ENCODE data around the gene SIPA1L2.

SIPA1L2 gene

GRCh38 chr1:232657426-232658005 is 27.6 kb upstream of the SIPA1L2 start:
- no peak overlapping the region for H3K4me3 ChIP-seq (IDR thresholded peaks at IDR 0.05; ENCODE audit: insufficient read depth, low read depth, low read length)
- no peaks in the 10 kb centered on the region for H3K79me2 ChIP-seq (ENCODE audit: insufficient read depth, low read depth)
- no peak for TF ChIP-seq CTCF (conservative IDR thresholded peaks at IDR 0.05; ENCODE audit: low read depth, low read length)
- no peak overlapping the region for H3K9ac ChIP-seq
- no peaks in the 10 kb centered on the region for H4K20me1 ChIP-seq (ENCODE audit: insufficient read depth)
- H3K27ac ChIP-seq = no peak overlapping the region
- no peak overlapping the region for H3K4me2 ChIP-seq
- H2AFZ ChIP-seq (ENCODE audit: low read depth) = no peak overlapping the region
- H3K36me3 ChIP-seq (ENCODE audit: insufficient read depth) = no peaks in the 10 kb centered on the region
- no peaks in the 10 kb centered on the region; the same call in 1 of the 2 replicates for H3K27me3 ChIP-seq (ENCODE audit: insufficient read depth, low read depth)
- H3K4me1 ChIP-seq (ENCODE audit: low read depth, poor library complexity, severe bottlenecking) = peaks cover 29% of the 10 kb centered on the region

- H3K36me3 ChIP-seq (ENCODE audit: insufficient read depth) = no peaks in the 10 kb centered on the region
- no peaks in the 10 kb centered on the region; the same call in 1 of the 2 replicates for H3K27me3 ChIP-seq (ENCODE audit: insufficient read depth, low read depth)
- no peak overlapping the region for H2AFZ ChIP-seq (ENCODE audit: low read depth)
- no peak overlapping the region for H3K27ac ChIP-seq
- no peak overlapping the region for H3K9ac ChIP-seq
- no peak overlapping the region for H3K4me3 ChIP-seq (IDR thresholded peaks at IDR 0.05; ENCODE audit: insufficient read depth, low read depth, low read length)
- H4K20me1 ChIP-seq (ENCODE audit: insufficient read depth) = no peaks in the 10 kb centered on the region
- peak overlapping the region; percentile 31; the same call in 1 of the 2 replicates for H3K4me2 ChIP-seq
- H3K4me1 ChIP-seq (ENCODE audit: low read depth, poor library complexity, severe bottlenecking) = peaks cover 29% of the 10 kb centered on the region
- no peak for TF ChIP-seq CTCF (conservative IDR thresholded peaks at IDR 0.05; ENCODE audit: low read depth, low read length)
- no peaks in the 10 kb centered on the region for H3K79me2 ChIP-seq (ENCODE audit: insufficient read depth, low read depth)
Measured at GRCh38 chr1:232655746-232656085, 25.8 kb upstream of the SIPA1L2 start.

GRCh38 chr1:232655028-232655745 is 25.3 kb upstream of the SIPA1L2 start:
- Histone ChIP-seq H3K4me1 (ENCODE audit: low read depth, poor library complexity, severe bottlenecking) (peaks cover 29% of the 10 kb centered on the region), H3K27ac (no peak overlapping the region), H4K20me1 (ENCODE audit: insufficient read depth) (no peaks in the 10 kb centered on the region), H3K4me2 (peak overlapping the region; percentile 31; the same call in 1 of the 2 replicates), H2AFZ (ENCODE audit: low read depth) (no peak overlapping the region), H3K4me3 (IDR thresholded peaks at IDR 0.05; ENCODE audit: insufficient read depth, low read depth, low read length) (no peak overlapping the region), H3K27me3 (ENCODE audit: insufficient read depth, low read depth) (no peaks in the 10 kb centered on the region; the same call in 1 of the 2 replicates), H3K9ac (no peak overlapping the region), H3K79me2 (ENCODE audit: insufficient read depth, low read depth) (no peaks in the 10 kb centered on the region), H3K36me3 (ENCODE audit: insufficient read depth) (no peaks in the 10 kb centered on the region)
- no peak for TF ChIP-seq CTCF (conservative IDR thresholded peaks at IDR 0.05; ENCODE audit: low read depth, low read length)

DNA sequence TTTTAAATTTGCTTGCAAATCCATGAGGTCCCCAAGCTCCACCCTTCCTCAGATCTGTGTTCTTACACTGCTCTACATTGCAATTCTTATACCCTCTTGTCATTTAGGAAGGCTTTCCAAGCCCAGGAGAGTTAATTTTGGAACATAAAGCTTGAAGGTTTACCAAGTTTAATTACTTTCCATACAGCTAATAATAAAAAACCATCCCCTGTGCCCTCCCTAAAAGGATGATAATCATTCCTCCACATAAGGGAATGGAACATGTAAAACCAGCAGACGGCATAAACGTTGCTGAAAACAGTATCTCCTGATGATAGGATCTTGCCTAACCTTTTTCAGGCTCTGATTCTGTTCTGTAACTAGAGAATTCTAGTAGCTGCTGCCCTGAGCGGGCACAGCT is 23.9 kb upstream of the SIPA1L2 start:
- H3K27ac ChIP-seq = no peak overlapping the region
- no peaks in the 10 kb centered on the region for H3K79me2 ChIP-seq (ENCODE audit: insufficient read depth, low read depth)
- H3K4me1 ChIP-seq (ENCODE audit: low read depth, poor library complexity, severe bottlenecking) = peaks cover 29% of the 10 kb centered on the region
- no peaks in the 10 kb centered on the region for H4K20me1 ChIP-seq (ENCODE audit: insufficient read depth)
- no peak overlapping the region for H3K9ac ChIP-seq
- H2AFZ ChIP-seq (ENCODE audit: low read depth) = no peak overlapping the region
- no peak overlapping the region for H3K4me3 ChIP-seq (IDR thresholded peaks at IDR 0.05; ENCODE audit: insufficient read depth, low read depth, low read length)
- no peak overlapping the region for H3K4me2 ChIP-seq
- no peaks in the 10 kb centered on the region; the same call in 1 of the 2 replicates for H3K27me3 ChIP-seq (ENCODE audit: insufficient read depth, low read depth)
- no peak for TF ChIP-seq CTCF (conservative IDR thresholded peaks at IDR 0.05; ENCODE audit: low read depth, low read length)
- H3K36me3 ChIP-seq (ENCODE audit: insufficient read depth) = no peaks in the 10 kb centered on the region

Data from KMS-11 (cell line).